GM21390 (cell line): ENCODE results near the gene CDC45.

Experiments used
- ATAC-seq: cut with Tn5 transposase; IDR thresholded peaks from one replicate; pipeline ENCODE4 v1.9.1; 2021; ENCODE audit not compliant: unreplicated experiment

Gene CDC45

DNA sequence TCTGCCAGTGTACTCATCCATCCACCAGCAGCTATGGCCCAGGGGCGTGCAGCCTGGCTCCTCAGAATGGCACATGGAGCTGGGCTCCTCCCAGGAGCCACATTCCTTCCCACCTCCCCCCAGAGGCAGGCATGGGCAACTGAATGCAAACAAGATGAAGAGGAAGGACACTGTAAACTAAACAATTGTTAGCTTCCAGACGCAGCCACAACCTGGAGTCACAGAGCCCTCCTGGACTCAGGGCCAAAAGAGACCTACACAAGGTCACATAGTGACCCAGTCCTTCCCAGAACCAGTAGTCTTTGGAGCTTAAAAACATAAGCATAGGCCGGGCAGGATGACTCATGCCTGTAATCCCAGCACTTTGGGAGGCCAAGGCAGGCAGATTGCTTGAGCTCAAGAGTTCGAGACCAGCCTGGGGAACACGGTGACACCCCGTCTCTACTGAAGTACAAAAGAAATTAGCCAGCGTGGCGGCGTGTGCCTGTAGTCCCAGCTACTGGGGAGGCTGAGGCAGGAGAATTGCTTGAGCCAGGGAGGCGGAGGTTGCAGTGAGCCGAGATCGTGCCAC, 75.2 kb downstream of the CDC45 start:
- no peak for ATAC-seq

DNA sequence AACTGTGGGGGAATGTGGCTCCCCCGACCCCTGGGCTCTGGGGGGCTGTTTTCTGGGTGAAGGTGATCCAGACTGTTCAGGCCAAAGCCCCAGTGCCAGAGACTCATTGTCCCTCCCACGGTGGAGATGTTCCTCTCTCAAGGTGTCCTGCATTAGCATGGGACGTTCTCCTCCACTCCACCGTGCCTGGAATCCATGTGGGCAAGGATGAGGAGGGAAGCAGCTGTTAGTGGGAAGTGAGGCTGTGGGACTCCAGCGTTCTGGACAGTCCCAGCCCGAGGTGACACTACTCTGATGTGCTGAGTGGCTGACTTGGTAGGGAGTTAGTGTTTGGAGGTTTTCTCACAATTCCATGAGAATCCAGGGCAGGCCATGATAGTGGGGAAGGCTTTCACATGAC, 75.9 kb downstream of the CDC45 start:
- no peak for ATAC-seq

- no peak for ATAC-seq
Measured at GRCh38 chr22:19556963-19557545, 77.3 kb downstream of the CDC45 start.

DNA sequence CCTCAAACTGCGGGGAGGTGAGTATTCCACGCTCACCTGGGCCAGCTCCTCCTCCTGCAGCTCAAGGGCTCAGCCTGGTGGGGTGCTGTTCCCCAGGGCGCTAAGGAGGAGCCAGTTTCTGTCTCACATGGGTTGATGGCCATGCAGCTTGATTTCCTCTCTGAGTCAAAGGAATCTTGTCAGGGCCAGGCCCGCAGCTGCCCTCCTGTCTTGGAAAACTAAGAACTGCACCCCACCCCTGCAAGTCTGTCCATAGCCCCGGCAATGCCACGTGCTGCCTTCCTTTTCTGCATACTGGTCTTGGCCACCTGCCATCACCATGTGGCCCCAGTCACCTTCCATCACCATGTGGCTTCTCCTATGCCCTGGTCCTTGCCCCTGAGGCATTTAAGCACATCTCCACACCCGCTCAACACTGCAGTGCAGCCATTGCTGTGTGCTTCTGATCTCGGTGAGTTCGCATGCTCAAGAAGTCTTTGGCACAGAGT, 79.6 kb downstream of the CDC45 start:
- no peak for ATAC-seq

- no peak for ATAC-seq
Measured at GRCh38 chr22:19559956-19560355, 80.2 kb downstream of the CDC45 start.

DNA sequence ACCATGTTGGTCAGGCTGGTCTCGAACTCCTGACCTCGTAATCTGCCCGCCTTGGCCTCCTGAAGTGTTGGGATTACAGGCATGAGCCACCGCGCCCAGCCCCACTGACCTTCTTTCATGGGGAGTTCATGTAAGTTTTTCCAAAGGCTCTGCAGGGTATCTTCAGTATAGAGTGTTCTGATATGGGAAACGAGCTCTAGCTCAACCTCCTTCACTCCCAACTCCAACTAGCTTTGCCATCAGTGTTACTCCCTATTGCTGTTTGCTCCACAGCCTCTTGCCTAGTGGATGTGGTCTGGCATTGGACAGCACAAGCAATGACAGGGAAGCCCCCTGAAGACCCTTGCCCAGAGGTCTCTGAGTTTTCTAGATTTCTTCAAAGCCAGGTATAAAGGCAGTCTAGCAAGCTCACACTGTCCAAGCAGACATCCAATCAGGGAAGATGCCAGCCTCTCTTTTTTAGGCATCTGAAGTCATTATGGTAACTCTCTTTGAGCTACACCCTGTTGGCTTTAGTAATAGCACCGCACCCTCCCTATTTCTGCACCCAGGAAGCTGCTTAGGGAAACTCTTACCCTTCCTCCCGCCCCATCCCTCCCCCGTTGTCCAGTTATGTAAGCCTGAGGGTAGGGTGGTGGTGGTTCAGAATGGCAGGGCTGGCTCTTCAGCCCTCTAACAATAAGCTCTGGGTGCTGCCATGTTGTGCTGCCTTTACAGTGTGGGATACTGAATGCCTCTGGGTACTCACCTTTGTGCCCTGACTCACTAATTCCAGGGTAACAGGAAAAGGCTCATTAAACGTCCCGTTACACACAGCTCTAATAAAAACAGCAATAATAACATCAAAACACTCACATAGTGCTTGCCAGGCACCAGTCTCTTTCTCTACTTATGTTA, 85.9 kb downstream of the CDC45 start:
- no peak for ATAC-seq

DNA sequence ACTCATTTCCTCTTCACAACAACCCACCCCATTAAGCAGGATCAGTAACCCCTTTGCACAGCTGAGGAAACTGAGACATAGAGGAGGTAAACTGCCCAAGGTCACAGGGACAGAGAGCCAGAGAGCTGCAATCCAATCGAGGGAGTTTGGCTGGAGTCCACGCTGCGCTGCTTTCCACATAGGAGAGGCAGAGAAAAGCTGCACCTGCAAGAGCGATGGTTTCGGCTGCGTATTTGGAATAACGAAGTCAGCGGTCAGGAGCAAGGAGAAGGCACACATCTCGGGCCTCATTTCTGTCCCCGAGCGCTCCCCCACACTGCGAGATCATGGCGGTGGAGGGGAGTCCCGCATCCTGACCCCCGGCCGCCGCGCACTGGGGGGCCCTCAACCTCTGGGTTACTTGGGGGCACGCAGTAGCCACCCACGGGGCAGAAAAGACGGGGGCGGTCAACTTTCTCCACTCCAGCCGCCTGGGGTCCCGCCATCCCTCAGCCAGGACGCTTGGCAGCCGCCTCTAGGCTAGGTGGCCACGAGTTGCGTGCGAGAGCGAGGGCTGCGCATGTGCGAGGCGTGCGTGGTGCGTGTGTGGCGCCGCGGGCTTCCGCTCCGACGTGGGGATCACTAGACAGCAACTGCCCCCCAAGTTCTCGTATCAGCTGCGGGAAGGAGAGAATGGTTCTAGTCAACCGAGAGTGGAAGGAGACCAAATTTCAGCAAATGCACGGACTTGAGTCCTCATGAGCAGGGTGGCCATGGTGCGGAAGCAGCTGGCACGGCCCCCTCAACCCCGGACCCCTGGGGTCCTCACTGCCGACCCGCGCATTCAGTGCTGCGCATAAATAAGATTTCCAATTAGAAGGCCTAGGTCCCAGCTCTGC, 86.8 kb downstream of the CDC45 start:
- no peak for ATAC-seq

DNA sequence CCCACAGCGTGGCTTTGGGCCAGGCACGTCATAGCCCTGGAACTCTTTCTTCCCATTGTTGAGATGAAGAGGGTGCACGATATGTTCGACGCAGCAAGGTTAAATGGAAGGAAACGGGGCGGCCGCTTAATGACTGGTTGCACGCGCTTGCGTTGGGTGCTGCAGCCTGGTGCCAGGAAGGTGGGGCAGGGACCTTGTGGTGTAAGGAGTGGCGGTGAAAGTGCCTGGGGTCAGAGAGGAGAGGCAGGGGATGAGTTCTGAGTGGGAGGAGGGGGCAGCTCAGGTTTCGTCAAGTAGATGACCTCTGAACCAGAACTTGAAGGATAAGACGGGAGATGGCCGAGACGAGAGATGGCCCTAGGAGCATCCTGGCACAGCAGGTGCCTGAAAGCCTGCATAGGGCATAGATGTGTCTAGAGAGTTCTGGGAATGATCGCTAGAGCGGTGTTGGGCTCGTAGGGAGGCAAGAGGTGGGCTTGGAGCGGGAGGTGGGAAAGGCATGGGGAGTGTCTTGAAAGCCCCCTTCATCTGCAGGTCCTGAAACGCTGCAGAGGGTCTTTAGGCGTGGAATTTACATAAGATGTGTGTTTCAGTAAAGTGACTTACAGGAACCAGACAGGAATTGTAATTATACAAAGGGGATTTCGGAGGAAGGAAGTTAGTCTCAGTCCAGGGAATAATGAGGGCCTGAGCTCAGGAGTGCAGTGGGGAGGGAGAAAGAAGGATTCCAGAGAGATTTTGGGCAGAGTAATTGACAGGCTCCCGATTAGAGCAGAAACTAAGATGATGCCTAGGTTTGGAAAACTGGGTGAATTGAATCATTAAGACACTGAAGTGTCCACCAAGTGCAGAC, 87.7 kb downstream of the CDC45 start:
- no peak for ATAC-seq

DNA sequence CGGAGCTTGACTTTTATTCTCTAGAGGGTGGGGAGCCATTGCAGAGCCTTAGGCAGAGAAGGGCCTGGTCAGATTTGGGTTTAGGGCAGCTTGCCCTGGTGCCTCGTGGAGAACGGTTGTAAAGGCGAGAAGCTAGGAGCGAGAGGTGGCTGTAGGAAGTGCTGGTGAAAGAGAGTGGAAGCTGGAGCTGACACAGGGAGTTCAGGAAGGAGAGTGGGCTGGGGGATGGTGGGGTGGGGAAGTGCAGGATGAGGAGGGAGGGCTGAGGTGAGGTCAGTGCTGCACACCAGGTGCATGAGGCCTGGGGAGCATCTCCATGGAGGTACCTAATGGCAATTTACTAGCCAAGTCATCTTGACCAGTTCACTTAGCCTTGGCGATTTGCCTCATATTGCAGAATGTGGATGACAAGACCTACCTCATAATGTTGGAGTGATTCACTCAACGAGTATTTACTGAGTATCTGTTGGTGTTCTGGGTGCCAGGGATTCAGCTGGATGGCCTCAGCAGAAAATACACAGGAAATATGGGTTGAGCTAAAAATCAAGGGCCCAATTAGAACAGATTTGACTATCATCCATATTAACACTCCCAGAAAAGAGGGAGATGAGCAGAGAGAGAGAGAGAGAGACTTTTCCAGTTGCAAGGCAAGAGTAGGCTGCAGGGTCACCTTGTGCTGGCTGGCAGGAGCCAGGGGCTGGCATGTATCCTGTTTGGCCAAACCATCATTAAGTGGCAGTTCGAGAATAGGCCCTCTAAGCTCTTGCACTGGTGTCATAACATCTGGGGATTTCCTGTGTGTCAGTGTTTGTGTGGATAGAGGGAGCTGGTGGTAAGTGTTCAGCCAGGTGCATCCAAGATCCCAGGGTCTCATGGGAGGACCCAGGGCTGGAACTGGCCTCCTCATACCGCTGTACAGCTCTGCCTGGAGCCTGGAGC, 88.9 kb downstream of the CDC45 start:
- no peak for ATAC-seq

DNA sequence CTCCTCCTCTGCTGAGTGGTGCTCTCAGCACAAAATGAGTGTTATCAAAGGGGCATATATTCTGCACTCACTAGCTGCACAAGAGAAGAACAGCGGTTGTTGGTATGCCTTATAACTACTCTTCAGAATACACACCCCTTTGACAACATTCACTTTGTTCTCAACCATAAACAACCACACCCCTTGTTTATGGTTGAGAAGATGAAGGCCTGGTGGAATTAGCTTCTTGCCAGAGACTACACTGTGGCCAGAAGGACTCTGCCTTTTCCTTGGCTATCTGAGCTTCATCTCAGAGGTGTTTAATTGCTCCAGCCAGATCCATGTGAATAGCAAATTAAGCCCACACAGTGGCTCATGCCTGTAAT, 89.5 kb downstream of the CDC45 start:
- ATAC-seq: no peak

- no peak for ATAC-seq
Measured at GRCh38 chr22:19569976-19570375, 90.3 kb downstream of the CDC45 start.
